Measurements from ENCODE around the gene MLXIP.
"Not testable (repeated sequence)": the region's sequence is repeated elsewhere in the genome, so short reads cannot be mapped to it uniquely, and the experiment has no call there.

The MLXIP gene, protein sequence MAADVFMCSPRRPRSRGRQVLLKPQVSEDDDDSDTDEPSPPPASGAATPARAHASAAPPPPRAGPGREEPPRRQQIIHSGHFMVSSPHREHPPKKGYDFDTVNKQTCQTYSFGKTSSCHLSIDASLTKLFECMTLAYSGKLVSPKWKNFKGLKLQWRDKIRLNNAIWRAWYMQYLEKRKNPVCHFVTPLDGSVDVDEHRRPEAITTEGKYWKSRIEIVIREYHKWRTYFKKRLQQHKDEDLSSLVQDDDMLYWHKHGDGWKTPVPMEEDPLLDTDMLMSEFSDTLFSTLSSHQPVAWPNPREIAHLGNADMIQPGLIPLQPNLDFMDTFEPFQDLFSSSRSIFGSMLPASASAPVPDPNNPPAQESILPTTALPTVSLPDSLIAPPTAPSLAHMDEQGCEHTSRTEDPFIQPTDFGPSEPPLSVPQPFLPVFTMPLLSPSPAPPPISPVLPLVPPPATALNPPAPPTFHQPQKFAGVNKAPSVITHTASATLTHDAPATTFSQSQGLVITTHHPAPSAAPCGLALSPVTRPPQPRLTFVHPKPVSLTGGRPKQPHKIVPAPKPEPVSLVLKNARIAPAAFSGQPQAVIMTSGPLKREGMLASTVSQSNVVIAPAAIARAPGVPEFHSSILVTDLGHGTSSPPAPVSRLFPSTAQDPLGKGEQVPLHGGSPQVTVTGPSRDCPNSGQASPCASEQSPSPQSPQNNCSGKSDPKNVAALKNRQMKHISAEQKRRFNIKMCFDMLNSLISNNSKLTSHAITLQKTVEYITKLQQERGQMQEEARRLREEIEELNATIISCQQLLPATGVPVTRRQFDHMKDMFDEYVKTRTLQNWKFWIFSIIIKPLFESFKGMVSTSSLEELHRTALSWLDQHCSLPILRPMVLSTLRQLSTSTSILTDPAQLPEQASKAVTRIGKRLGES

DNA sequence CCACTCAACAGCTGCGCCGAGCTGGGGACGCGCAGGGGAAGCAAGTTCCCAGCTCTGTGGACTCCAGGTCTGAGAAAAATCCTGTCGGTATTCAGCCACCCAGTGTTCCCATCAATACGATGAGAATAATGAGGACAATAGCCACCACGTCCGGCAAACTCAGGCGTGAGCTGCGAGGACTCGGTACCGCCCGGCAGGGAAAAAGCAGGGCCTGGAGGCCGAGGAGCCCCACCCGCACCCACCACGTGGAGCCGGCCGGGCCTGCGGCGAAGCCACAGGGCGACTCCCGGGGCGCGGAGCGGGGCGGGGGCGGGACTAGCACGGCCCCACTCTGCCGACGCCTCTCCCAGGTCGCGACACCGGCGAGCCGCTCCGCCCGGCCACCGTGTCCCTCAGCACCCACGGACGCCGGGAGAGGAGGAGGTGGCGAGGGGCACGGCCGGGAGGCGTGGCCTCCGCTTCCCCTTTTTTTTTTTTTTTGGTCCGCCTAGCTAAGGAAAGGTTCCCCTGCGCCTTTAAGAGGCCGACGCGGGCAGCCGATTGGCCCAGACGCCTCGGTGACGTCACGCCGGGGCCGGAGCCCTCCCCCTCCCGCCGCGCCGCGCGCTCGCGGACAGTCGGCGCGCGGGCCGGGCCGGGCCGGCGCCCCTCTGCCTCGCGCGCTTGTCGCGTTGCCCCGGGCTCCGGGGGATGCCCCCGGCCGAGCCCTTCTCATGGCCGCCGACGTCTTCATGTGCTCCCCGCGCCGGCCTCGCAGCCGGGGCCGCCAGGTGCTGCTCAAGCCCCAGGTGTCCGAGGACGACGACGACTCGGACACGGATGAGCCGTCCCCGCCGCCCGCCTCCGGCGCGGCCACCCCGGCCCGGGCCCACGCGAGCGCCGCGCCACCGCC, at the start of gene MLXIP:
TSS of gene MLXIP (plus strand) at position 616 of the 892 bp plus-strand sequence. CDS start at position 714, 98 bp downstream.
- DNase-seq (ENCODE audit: low read depth) = peak; percentile 80

DNA sequence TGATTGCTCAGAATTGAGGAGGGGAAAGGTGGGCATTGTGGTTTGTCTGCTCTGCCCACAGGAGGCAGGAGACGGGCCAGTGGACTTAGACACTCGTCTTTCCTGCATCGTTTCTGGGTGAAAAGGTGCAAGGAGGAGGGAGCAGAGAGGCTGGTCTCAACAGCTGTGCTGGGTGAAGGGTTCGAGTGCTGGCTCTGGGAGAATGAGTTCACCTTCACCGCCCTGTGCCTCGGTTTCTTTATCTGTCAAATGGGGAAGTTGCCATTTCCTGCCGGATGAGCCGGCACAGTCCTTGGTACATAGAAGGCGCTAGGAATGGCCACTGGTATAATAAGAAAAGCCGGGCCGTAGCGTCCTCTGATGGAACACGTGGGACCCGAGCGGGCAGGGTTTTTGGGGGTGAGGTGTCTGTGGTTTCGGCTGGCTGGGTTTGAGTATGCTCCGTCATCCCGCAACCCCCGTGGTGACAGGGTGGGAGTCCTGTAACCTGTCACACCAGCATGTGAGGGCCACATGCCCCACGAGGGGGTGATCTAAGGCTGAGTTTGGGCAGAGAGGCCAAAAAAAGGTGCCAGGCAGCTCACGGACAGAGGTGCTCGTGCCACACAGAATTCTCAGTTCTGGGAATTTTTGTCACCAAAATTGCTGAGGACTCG, 49.5 kb upstream of the MLXIP start:
- DNase-seq (ENCODE audit: low read depth) = peak; percentile 27

DNA sequence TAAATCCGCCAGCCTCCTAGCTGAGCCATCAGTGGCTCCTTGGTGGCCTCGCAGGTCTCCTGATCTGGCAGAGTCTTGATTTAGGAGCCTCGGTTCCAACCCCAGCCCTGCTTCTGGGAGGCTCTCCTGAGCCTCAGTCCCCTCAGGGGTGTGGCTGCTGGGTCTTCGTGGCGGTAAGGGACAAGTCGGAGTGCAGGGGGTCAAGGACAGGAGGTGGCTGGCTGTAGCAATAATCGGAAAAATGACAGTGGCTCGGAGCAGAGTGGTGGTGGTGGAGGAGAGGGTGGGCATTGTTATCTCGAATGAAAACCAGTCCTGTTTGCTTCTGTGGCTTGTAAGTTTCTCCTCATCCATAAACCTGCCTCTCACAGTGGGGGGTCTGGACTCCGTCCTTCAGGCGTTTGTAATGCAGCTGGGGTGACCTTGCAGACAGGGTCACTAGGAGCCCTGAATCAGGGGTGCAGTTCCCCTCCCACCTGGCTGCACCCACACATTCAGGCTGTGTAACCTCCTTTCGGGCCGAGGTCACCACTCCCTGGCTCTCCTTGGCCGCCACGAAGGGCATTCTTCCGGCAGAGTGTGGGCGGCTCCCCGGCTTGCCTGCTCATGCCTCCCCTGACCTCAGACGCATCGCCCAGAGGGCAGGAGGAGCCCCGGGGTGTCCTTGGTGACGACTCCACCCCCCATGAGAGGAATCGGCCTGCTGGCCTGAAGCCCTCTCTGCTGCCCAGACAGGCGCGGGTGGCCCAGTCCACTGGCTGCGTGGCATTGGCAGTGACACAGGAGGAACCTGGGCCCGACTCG, 48.7 kb upstream of the MLXIP start:
- no peak for DNase-seq (ENCODE audit: low read depth)

DNA sequence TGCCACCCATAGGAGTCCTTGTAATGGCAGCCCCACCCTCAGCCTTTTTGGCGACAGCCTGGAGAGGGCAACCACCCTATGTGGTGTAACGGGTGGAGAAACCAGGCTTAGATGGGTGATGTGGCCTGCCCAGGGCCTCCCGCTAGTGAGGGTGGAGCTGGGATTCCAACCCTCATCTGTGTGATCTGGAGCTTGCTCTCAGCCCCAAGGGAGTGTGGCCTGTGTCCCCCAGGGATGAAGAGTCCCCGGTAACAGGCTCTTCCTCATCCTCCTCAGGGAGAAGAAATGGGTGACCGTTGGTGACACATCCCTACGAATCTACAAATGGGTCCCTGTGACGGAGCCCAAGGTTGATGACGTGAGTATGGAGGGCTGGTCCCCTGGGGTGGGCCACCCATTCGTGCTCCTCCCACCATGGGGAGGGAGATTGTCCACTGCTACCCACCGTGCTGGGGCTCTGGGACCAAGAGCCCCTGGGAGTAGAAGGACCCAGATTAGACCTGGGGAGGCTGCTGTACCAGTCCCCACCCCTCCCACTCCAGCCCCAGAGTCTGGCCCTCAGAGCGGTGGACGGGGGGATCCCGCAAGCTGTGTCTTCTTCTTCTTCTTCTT, 48.0 kb upstream of the MLXIP start:
- DNase-seq (ENCODE audit: low read depth) = no peak

DNA sequence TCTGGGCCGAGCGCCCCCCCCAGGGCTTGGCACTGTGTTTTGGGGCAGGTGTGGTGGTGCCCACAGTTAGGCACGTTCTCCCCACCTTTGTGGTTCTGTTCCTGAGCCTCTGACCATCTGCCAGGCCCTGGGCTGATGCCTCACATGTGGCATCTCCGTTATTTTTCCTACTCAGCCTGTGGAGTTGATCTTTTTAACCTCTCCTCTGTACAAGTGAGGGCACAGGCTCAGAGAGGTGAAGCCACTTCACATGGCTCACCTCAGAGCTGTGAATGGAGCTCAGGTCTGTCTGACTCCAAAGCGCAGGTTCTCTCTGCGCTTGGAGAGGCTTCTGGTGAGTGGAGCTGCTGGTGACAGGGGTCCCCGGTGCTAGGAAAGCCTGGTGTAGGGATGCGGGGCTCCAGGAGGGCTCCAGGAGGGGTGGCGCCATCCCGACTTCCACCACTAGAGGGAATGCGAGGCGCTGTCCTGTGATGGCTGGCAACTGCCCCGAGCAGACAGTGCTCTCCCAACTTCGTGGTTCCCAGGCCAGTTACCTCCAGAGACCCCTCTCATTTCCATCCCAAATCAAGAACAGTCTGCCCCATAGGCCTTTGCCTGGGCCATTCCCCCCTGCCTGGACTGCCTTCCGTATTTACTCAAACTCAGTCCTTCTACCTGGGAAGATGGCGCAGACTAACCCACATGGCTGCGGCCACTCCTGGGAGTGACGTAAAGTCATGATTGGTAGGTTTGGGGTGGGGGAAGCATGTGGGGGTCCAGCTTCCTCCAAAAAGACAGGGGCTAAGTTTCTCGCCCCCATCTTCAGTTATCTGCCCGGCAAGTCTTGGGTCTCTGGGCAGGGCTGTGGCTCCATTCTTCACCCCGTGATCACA, 47.0 kb upstream of the MLXIP start:
- DNase-seq (ENCODE audit: low read depth) = peak; percentile 40

DNA sequence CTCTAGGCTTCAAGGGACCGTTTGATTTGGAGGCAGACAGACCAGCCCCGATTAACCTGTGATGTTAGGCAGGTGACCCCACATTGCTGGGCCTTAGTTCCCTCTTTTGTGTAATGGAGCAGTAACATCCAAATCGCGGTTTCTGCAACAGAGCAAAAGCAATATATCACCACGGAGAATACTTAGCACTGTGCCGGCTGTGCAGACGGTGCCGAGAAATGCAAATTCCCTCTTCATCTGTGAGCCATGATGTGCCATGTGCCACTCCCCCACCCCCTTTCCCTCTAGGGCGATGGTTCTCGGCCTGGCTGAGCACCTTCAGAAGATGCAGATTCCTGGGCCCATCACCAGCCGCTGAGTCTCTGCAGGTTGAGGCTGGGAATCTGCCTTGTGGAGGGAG, 46.0 kb upstream of the MLXIP start:
- no peak for DNase-seq (ENCODE audit: low read depth)

DNA sequence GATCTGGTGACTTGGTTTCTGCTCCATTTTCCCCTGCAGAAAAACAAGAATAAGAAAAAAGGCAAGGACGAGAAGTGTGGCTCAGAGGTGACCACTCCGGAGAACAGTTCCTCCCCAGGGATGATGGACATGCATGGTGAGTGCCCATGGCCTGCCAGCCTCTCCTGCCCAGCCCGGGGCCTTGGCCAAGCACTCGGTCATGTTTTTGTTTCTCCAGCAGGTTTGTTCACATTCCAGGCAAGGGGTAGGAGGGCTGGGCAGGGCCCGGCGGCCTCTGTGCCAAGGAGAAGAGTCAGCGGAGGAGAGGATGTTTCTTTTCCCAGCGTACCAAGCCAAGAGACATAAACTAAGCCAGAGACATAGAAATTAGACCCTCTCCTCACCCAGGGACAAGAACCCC, 43.3 kb upstream of the MLXIP start:
- DNase-seq (ENCODE audit: low read depth) = no peak

DNA sequence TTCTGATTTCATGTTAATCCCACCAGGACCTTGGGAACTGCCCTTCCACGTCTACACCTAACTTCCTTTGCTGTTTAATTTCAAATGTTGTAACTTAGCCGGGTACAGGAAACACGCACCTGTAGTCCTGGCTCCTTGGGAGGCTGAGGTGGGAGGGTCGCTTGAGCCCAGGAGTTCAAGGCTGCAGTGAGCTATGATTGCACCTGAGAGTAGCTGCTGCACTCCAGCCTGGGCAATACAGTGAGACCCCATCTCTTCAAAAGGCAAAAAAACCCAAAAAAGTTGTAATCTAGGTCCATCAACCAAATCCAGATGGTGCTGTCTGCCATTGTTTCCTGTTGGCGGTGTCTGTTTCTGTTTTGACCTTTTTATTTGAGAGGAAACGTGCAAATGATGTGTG, 42.4 kb upstream of the MLXIP start:
- no peak for DNase-seq (ENCODE audit: low read depth)

DNA sequence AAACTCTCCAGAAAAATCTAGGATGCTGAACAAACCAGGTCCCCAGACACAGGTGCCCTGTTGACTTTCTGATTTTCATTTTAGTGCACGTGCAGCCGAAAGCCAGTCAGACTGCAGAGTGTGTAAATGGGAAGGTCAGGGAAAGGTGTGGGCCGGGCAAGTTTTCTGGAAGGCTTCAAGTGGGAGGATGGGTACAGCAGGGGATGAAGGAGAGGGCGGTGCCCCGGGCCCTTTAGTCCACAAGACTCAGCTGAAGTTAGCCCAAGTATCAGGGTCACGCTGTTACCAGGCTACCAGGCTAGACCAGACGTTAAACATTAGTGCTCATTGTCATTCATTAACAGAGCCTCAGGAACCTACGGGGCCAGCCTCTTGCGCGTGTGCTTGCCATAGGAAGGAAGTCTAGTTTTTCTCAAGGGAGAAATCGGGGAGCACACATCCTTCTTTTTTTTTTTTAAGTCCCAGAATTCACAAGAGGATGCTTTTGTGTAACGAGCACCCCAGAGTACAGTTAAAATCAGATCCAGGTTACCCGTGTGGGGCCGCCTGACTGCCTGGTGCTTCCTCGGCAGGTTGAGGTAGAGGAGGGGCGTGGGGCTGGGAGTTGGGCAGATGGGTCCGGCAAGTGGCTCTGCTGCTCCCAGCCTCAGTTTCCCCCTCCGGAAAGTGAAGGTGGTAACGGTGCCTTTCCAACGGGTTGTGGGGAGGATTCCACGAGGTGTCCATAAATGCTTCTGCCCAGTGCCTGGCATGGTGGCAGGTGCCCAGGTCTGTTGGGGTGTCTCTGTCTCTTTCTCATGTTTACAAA, 37.8 kb upstream of the MLXIP start:
- DNase-seq (ENCODE audit: low read depth) = no peak

DNA sequence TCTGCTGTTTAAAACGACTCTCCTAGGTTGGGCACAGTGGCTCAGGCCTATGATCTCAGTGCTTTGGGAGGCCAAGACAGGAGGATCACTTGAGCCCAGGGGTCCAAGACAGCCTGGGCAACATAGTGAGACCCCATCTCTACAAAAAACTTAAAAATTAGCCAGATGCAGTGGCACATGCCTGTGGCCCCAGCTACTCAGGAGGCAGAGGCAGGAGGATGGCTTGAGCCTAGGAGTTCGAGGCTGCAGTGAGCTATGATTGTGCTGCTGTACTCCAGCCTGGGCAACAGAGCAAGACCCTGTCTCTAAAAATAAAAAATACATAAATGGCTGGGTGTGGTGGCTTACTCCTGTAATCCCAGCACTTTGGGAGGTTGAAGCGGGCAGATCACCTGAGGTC, 37.1 kb upstream of the MLXIP start:
- not testable (repeated sequence) for DNase-seq (ENCODE audit: low read depth)

DNA sequence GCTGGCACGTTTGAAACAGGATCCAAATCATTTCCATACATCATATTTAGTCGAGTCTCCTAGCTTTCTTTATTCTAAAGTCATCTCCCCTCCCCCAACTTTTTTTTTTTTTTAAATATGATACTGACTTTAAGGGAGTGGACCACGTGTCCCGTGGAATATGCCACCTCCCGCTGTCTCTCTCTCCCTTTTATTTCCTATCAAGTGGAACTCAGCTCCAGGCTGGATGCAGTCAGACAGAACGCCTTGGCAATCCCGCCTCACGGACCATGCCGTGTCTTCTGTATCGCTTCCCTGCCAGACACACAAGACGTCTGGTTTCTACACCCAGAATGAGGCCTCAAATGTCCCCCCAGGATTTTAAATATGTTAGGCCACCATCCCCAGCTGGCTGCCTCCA, 35.6 kb upstream of the MLXIP start:
- DNase-seq (ENCODE audit: low read depth) = no peak

DNA sequence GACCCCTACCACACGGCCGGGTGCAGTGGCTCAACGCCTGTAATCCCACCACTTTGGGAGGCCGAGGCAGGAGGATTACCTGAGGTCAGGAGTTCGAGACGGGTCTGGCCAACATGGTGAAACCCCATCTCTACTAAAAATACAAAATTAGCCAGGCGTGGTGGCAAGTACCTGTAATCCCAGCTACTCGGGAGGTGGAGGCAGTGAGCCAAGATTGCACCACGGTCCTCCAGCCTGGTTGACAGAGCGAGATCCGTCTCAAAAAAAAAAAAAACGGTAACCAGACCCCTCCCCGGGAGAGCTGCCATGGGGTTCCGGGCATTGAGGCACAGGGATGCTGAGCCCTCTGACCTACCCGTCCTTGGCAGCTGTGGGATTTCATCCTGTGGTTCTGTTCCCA, 35.1 kb upstream of the MLXIP start:
- no peak for DNase-seq (ENCODE audit: low read depth)

DNA sequence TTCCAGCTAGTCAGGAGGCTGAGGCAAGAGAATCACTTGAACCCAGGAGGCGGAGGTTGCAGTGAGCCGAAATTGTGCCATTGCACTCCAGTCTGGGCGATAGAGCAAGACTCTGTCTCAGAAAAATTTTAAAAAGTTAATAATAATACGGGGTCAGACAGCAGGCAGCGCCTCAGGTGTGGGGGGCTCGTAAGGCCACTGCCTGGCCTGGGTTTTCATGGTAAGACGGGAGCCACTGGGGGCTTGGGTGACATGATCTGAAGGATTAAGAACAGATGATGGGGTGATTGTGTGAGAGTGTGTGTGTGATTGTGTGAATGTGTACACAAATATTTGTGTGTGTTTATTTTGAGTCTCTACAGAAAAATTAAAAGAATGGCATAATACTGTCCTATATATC, 33.3 kb upstream of the MLXIP start:
- DNase-seq (ENCODE audit: low read depth) = no peak

DNA sequence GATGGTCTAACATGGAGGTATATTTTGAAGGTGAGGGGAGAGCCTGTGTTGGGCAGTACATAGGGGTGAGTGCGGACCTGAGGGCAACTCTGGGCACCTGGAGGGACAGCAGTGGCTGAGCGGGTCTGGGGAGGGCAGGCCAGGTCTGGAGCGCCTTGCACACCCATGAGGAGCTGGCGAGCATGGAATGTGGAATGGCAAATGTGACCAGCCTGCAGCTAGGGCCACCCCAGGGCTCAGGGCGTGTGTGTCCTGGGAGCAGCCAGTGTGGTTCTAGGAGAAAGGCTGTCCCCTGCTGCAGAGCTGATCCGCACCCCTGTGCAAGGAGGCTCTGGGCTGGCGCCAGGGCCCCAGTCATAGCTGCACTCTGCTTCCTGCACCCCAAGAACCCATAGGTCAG, 32.4 kb upstream of the MLXIP start:
- DNase-seq (ENCODE audit: low read depth) = no peak

DNA sequence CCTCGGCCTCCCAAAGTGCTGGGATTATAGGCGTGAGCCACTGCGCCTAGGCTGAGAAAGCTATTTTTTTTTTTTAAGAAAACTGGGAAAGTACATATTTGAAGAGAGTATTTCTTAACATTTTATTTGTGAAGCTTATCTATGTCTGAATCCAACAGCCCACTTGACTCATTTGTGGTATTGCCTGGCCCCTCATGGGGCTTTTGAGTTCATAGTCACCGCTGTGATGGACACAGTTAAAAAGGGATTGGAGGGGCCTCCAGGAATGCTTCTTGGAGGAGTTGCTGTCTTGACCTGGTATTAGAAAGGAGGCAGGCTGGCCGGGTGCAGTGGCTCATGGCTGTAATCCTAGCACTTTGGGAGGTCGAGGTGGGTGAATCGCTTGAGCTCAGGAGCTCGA, 30.4 kb upstream of the MLXIP start:
- DNase-seq (ENCODE audit: low read depth) = no peak

DNA sequence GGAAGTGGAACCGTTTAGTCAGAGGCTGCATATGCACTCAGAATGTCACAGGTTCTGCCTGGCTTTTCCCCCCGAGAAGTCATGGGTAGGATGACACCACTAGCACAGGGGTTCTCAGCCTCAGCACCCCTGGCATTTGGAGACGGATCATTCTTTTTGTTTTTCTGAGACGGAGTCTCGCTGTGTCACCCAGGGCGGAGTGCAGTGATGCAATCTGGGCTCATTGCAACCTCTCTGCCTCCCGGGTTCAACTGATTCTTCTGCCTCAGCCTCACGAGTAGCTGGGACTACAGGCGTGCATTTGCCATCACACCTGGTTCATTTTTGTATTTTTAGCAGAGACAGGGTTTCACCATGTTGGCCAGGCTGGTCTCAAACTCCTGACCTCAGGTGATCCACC, 28.7 kb upstream of the MLXIP start:
- DNase-seq (ENCODE audit: low read depth) = no peak

DNA sequence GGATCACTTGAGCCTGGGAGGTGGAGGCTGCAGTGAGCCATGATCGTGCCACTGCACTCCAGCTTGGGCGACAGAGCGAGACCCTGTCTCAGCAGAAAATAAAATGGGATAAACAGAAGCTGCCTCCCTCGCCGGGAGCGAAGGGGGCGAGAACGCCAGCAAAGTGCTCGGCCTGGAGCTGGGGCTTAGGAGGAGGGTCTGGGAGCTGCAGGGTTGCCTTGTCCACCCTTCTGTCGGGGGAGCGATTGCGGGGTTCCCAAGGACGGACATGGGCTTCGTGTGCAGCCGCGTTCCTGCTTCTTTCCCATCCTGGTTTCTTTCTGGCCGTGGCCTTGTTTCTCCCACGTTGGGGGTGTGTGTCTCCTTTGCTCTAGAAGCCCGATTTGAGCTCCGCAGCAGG, 27.9 kb upstream of the MLXIP start:
- no peak for DNase-seq (ENCODE audit: low read depth)

DNA sequence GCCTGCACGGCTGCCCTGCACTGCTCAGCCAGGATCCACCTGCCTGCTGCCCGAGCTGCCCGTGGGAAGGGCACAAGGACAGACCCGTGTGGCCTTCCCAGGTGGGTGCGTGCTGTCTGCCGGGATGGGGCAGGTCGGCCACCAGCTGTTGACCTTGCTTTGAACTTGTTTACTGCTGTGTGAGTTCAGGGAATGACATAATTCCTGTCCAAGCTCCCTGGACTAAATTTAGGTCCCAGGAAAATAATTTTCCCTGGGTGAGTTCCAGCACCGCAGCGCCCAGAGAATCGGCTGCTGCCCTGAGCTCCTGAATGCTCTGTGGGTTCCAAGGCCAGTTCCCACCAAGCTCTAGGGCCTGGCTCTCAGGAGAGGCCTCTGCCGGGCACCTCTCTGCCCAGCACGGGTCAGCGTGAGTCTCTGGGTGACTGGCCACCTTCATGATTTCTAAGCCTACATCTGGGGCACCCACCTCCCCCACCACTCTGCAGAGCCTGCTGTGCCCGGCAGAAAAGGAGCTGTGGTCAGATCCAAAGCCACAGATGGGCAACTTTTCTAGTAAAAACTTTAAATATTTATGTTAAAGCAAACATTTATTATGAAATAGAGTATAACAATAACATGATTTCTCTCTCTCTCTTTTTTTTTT, 27.2 kb upstream of the MLXIP start:
- no peak for DNase-seq (ENCODE audit: low read depth)

All from activated gamma-delta T cell treated with anti-CD3 and anti-CD28 coated beads, Interleukin-2, amount 50 U/mL, for 16 hours (primary cell).